DND-41 (cell line): ENCODE results near the gene VPS13C.

Experiments
- EZH2 ChIP-seq: IDR thresholded peaks from 3 replicates; pipeline ENCODE4 v1.6.1; 2012; ENCODE audit warnings: borderline replicate concordance, low read depth, mild to moderate bottlenecking, moderate library complexity, low read length, inconsistent platforms; ENCODE audit not compliant: severe bottlenecking
- TF ChIP-seq, protein P1 (sequence below): IDR thresholded peaks from 2 replicates; pipeline ENCODE4 v1.5.1; 2012; ENCODE audit warnings: borderline replicate concordance, low read length, moderate library complexity, mild to moderate bottlenecking; ENCODE audit not compliant: poor library complexity, severe bottlenecking; ENCODE audit errors: extremely low read depth

DNA sequence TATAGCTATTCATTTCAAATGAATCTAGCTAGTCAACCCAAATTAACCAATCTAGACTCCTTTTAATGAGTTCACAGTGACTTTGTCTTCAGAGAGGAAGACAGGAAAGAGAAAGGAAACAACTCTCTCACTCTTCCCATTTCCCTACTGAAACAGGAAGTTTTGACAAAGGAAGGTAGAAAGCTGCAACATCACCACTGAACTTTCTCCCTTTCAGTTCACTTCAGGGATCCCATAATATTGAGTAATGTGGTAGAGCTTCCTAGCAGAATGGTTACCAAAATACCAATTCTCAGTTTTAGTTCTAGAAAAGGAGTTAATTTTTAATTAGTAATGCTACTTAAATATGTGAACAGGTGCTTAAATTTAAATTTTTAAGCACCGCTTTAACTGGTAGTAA lies 7.5 kb downstream of the VPS13C start:
- no peak for TF ChIP-seq EZH2
- TF ChIP-seq, protein P1, sequence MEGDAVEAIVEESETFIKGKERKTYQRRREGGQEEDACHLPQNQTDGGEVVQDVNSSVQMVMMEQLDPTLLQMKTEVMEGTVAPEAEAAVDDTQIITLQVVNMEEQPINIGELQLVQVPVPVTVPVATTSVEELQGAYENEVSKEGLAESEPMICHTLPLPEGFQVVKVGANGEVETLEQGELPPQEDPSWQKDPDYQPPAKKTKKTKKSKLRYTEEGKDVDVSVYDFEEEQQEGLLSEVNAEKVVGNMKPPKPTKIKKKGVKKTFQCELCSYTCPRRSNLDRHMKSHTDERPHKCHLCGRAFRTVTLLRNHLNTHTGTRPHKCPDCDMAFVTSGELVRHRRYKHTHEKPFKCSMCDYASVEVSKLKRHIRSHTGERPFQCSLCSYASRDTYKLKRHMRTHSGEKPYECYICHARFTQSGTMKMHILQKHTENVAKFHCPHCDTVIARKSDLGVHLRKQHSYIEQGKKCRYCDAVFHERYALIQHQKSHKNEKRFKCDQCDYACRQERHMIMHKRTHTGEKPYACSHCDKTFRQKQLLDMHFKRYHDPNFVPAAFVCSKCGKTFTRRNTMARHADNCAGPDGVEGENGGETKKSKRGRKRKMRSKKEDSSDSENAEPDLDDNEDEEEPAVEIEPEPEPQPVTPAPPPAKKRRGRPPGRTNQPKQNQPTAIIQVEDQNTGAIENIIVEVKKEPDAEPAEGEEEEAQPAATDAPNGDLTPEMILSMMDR = no peak
